ENCODE results near the gene TAOK1.

- no peak for TF ChIP-seq CTCF (IDR thresholded peaks at IDR 0.05)
- no peak for TF ChIP-seq POLR2A (IDR thresholded peaks at IDR 0.05)
- no peak for TF ChIP-seq EP300 (IDR thresholded peaks at IDR 0.05; ENCODE audit: low read depth)
- peak in 1 of 3 donors; percentile 25 for TF ChIP-seq POLR2AphosphoS5 (IDR thresholded peaks at IDR 0.05)
Observed at GRCh38 chr17:29565643-29566472, 175.7 kb downstream of the TAOK1 start.
